HepG2 (cell line): Measurements from ENCODE around the gene CCT6A. TPM values are rescaled to one million over a fixed set of nuclear protein-coding genes. Genes with fewer than 3 reads are reported as not detected.

Source experiments
- AGO2 ChIP-seq: fragments of 200-400 bp; formaldehyde crosslinking; optimal IDR thresholded peaks from 2 replicates; pipeline ENCODE3; 2017; ENCODE audit warnings: mild to moderate bottlenecking, low read depth, low read length, moderate library complexity
- CHCHD3 ChIP-seq: sonication (generic); formaldehyde crosslinking; IDR thresholded peaks from 2 replicates; pipeline ENCODE4 v1.8.0; 2022; ENCODE audit warnings: mild to moderate bottlenecking, missing genetic modification reagents, moderate library complexity
- FIP1L1 ChIP-seq: fragments of 200-400 bp; formaldehyde crosslinking; IDR thresholded peaks from 2 replicates; pipeline ENCODE4 v1.6.1; 2018; ENCODE audit warnings: low read depth, mild to moderate bottlenecking, low read length, moderate library complexity, borderline replicate concordance; ENCODE audit not compliant: insufficient read depth
- HMGA1 ChIP-seq: sonication (generic); formaldehyde crosslinking; conservative IDR thresholded peaks from 2 replicates; pipeline ENCODE4 v1.4.0; 2020; ENCODE audit warnings: missing genetic modification reagents
- IRX3 ChIP-seq: sonication (generic); formaldehyde crosslinking; IDR thresholded peaks from 2 replicates; pipeline ENCODE4 v1.8.1; 2023; ENCODE audit warnings: mild to moderate bottlenecking, low read depth, missing genetic modification reagents, borderline replicate concordance
- MEF2D ChIP-seq: sonication (generic); formaldehyde crosslinking; IDR thresholded peaks from 2 replicates; pipeline ENCODE4 v1.5.1; 2020; ENCODE audit warnings: mild to moderate bottlenecking, missing genetic modification reagents
- NR2C2 ChIP-seq: sonication (generic); formaldehyde crosslinking; IDR thresholded peaks from 2 replicates; pipeline ENCODE4 v1.4.0; 2020; ENCODE audit warnings: missing genetic modification reagents, mild to moderate bottlenecking, moderate library complexity, borderline replicate concordance
- SAP130 ChIP-seq: IDR thresholded peaks from 2 replicates; pipeline ENCODE4 v1.6.1; 2016; ENCODE audit warnings: low read depth
- ZFP36L1 ChIP-seq: sonication (generic); formaldehyde crosslinking; IDR thresholded peaks from 2 replicates; pipeline ENCODE4 v1.8.0; 2022; ENCODE audit warnings: mild to moderate bottlenecking, missing genetic modification reagents, moderate library complexity
- ZNF234 ChIP-seq: sonication (generic); formaldehyde crosslinking; conservative IDR thresholded peaks from 2 replicates; pipeline ENCODE4 v1.5.1; 2020; ENCODE audit warnings: mild to moderate bottlenecking, missing genetic modification reagents
- polyA plus RNA-seq, 8 experiments: library from polyadenylated mRNA; depleted of rRNA in 3 of 8; stranded (reverse) in 7 of 8; unstranded in 1 of 8; fragments of >200 nt; fragmentation: Illumina TruSeq in 4 of 8; extraction: Trizol in 4 of 8; gene quantifications; 2 replicates each; pipeline versions ENCODE4 v1.2.1 to v1.2.3, GENCODE V29; 2011 to 2016; ENCODE audit warnings: low read depth in 4 of 8, missing spikeins in 1 of 8, mixed read lengths in 1 of 8; ENCODE audit not compliant: insufficient read depth in 1 of 8
- total RNA-seq, 5 experiments: library from RNA; depleted of rRNA; stranded (reverse); fragments of >200 nt; fragmentation: Illumina TruSeq; extraction: Trizol; gene quantifications; 2 replicates each; pipeline ENCODE4 v1.2.3, GENCODE V29; 2016; ENCODE audit warnings: low read depth in 1 of 5
- TF ChIP-seq, protein P1 (sequence below): sonication (generic); formaldehyde crosslinking; IDR thresholded peaks from 2 replicates; pipeline ENCODE4 v1.5.0; 2020; ENCODE audit warnings: mild to moderate bottlenecking, missing genetic modification reagents, borderline replicate concordance
- TF ChIP-seq, protein P2 (sequence below): sonication (generic); formaldehyde crosslinking; IDR thresholded peaks from 2 replicates; pipeline ENCODE4 v1.5.1; 2020; ENCODE audit warnings: missing genetic modification reagents, mild to moderate bottlenecking, borderline replicate concordance
- TF ChIP-seq, protein P3 (sequence below): sonication (generic); formaldehyde crosslinking; IDR thresholded peaks from 2 replicates; pipeline ENCODE4 v1.8.1; 2023; ENCODE audit warnings: missing genetic modification reagents, mild to moderate bottlenecking, borderline replicate concordance
- TF ChIP-seq, protein P4 (sequence below): sonication (generic); formaldehyde crosslinking; IDR thresholded peaks from 2 replicates; pipeline ENCODE4 v1.5.1; 2020; ENCODE audit warnings: mild to moderate bottlenecking, missing genetic modification reagents, borderline replicate concordance
- TF ChIP-seq, protein P5 (sequence below): sonication (generic); formaldehyde crosslinking; IDR thresholded peaks from 2 replicates; pipeline ENCODE4 v1.8.1; 2023; ENCODE audit warnings: mild to moderate bottlenecking, moderate library complexity, missing genetic modification reagents
- TF ChIP-seq, protein P6 (sequence below): sonication (generic); formaldehyde crosslinking; IDR thresholded peaks from 2 replicates; pipeline ENCODE4 v1.4.0; 2020; ENCODE audit warnings: missing genetic modification reagents, borderline replicate concordance

Gene CCT6A
- total and polyA plus RNA-seq, 2 of the 13 experiments (the other 11 are each of a cell fraction or from before 2014, with no cell fraction given), result 219 to 292 TPM

DNA sequence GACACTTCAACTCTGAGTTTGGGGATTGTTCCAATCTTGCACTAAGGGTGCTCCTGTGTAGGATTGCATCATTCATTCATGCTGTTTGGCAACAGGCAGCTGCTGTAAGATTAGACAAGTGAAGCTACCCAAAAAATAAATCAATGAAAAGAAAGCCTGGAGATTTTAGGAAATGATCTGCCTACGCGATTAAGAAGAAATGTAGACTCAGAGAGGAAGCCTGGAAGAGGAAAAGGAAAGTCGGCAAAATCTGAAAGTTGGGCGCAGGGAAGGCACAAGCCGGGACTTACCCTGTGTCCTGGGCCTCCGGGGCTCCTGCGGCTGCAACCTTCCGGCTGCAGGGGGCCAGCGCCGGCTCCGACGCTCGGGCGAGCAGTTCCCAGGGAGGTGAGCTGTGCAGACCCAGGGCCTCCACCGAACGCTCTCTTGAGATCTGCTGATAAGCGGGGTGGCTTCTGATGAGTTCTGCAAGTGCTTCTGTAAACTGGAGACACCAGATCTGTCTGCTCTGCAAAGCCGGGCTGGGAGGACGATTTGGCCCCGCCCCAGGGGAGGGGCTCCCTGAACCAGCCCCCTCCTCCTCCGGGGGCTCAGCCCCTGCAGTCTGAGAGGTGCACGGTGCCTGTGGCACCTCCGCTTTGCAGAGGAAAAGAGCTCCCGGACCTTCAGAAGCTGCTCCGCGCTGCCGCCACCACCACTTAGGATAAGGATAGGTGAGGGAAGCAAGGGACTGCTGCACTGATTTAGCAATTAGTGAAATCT is 17.7 kb upstream of the CCT6A start (continued):
- TF ChIP-seq FIP1L1 (no peak), HMGA1 (CRISPR knock-in tag) (no peak), CHCHD3 (CRISPR knock-in tag) (no peak), MEF2D (CRISPR knock-in tag) (no peak; the same call in 1 of the 2 replicates), ZFP36L1 (CRISPR knock-in tag) (no peak), AGO2 (peak; percentile 59), SAP130 (CRISPR knock-in tag) (peak; percentile 63), ZNF234 (CRISPR knock-in tag) (no peak), NR2C2 (CRISPR knock-in tag) (peak; percentile 38; the same call in 1 of the 2 replicates), IRX3 (CRISPR knock-in tag) (no peak)
- TF ChIP-seq, protein P1, sequence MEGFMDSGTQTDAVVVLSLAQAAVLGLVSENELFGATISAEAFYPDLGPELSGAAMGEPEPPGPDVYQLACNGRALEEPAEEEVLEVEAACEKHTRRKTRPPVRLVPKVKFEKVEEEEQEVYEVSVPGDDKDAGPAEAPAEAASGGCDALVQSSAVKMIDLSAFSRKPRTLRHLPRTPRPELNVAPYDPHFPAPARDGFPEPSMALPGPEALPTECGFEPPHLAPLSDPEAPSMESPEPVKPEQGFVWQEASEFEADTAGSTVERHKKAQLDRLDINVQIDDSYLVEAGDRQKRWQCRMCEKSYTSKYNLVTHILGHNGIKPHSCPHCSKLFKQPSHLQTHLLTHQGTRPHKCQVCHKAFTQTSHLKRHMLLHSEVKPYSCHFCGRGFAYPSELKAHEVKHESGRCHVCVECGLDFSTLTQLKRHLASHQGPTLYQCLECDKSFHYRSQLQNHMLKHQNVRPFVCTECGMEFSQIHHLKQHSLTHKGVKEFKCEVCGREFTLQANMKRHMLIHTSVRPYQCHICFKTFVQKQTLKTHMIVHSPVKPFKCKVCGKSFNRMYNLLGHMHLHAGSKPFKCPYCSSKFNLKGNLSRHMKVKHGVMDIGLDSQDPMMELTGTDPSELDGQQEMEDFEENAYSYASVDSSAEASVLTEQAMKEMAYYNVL (CRISPR knock-in tag), result 0 out of 2 replicates have a peak, but pooled peaks have one; percentile 74
- TF ChIP-seq, protein P2, sequence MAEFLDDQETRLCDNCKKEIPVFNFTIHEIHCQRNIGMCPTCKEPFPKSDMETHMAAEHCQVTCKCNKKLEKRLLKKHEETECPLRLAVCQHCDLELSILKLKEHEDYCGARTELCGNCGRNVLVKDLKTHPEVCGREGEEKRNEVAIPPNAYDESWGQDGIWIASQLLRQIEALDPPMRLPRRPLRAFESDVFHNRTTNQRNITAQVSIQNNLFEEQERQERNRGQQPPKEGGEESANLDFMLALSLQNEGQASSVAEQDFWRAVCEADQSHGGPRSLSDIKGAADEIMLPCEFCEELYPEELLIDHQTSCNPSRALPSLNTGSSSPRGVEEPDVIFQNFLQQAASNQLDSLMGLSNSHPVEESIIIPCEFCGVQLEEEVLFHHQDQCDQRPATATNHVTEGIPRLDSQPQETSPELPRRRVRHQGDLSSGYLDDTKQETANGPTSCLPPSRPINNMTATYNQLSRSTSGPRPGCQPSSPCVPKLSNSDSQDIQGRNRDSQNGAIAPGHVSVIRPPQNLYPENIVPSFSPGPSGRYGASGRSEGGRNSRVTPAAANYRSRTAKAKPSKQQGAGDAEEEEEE (CRISPR knock-in tag), result no peak
- TF ChIP-seq, protein P3, sequence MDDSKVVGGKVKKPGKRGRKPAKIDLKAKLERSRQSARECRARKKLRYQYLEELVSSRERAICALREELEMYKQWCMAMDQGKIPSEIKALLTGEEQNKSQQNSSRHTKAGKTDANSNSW (CRISPR knock-in tag), result no peak
- TF ChIP-seq, protein P4, sequence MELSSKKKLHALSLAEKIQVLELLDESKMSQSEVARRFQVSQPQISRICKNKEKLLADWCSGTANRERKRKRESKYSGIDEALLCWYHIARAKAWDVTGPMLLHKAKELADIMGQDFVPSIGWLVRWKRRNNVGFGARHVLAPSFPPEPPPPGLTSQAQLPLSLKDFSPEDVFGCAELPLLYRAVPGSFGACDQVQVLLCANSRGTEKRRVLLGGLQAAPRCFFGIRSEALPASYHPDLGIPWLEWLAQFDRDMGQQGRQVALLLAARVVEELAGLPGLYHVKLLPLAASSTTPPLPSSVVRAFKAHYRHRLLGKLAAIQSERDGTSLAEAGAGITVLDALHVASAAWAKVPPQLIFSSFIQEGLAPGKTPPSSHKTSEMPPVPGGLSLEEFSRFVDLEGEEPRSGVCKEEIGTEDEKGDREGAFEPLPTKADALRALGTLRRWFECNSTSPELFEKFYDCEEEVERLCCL (CRISPR knock-in tag), result no peak
- TF ChIP-seq, protein P5, sequence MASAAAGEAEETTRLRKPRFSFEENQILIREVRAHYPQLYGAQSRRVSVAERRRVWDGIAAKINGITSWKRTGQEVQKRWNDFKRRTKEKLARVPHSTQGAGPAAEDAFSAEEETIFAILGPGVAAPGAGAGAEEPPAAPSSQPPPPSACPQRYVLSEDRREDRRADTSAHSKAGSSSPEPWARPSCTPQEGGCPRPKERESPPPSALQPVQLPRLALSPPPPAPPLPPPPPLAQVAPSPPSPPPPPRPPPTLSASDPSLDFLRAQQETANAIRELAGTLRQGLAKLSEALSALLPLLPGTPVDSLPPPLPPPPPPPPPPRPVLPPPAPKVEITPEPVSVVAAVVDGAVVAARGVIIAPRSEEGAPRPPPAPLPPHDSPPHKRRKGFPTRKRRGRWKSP (CRISPR knock-in tag), result no peak
- TF ChIP-seq, protein P6, sequence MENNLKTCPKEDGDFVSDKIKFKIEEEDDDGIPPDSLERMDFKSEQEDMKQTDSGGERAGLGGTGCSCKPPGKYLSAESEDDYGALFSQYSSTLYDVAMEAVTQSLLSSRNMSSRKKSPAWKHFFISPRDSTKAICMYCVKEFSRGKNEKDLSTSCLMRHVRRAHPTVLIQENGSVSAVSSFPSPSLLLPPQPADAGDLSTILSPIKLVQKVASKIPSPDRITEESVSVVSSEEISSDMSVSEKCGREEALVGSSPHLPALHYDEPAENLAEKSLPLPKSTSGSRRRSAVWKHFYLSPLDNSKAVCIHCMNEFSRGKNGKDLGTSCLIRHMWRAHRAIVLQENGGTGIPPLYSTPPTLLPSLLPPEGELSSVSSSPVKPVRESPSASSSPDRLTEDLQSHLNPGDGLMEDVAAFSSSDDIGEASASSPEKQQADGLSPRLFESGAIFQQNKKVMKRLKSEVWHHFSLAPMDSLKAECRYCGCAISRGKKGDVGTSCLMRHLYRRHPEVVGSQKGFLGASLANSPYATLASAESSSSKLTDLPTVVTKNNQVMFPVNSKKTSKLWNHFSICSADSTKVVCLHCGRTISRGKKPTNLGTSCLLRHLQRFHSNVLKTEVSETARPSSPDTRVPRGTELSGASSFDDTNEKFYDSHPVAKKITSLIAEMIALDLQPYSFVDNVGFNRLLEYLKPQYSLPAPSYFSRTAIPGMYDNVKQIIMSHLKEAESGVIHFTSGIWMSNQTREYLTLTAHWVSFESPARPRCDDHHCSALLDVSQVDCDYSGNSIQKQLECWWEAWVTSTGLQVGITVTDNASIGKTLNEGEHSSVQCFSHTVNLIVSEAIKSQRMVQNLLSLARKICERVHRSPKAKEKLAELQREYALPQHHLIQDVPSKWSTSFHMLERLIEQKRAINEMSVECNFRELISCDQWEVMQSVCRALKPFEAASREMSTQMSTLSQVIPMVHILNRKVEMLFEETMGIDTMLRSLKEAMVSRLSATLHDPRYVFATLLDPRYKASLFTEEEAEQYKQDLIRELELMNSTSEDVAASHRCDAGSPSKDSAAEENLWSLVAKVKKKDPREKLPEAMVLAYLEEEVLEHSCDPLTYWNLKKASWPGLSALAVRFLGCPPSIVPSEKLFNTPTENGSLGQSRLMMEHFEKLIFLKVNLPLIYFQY, result no peak
